GM11168 (cell line): ENCODE results near the gene TACC2.

Experiments used
- in situ Hi-C: fragments of 300-500 bp; cut with MboI; formaldehyde crosslinking; loops from one replicate; pipeline ENCODE4 v1.12.0; 2022; ENCODE audit warnings: low sequenced_read_pairs; ENCODE audit not compliant: unreplicated experiment

TACC2 gene

DNA sequence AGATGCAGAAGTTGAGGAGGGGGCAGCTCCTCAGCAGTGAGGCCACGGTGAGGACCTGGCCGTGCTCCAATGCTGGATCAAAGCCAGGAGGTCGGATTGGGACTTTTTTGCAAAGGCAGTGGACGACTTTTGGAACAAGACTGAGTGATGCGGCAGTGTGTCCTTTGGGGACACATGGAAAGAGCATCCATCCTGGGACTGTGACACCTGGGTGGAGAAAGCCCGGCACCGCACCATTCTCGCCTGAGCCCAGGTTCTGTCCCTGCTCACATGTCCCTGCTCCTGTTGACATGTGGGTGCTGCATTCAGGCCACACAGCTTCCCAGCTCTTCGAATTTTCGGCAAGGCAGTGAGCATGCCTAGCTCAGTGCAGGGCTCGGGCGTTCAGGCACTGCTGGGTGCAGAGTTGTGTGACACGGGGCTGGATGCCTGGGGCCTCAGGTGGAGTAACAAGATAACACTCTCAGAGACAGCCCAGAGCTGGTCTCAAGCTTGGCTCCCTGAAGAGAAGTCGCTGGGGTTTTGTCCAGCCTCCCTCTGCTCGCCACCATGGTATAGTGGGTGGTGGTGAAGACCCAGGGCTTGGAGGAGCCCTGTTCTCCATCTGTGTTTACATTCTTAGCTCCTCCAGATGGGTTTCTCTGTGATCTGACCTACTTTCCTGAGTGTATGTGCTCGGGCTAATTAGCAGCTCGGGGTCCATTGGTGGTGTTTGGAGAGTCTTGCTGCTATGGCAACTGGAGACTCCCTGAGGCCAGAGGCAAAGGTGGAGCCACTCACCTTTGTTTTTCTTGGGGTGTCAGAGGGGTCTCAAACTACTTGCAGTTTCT lies 170.4 kb downstream of the TACC2 start:
- in situ Hi-C loops = no loop called here

DNA sequence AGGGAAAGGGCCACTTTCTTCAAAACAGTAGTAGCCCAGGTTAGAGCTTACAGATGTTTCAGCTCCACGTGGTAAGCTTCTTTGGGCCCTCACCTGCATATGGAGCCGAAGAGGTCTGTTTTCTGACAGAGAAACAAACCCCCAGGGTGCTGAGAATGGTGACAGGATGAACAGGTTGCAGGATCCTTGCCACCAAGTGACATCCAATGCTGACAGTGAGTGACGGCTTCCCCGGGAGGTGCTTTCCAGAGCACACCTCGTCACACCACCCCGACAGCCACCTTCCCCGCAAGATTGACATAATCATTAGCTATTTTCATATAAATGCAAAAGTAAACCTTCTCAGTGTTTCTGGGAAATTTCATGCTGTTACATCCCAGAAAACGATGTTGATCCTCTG lies 172.8 kb downstream of the TACC2 start:
- in situ Hi-C loops = no loop called here

DNA sequence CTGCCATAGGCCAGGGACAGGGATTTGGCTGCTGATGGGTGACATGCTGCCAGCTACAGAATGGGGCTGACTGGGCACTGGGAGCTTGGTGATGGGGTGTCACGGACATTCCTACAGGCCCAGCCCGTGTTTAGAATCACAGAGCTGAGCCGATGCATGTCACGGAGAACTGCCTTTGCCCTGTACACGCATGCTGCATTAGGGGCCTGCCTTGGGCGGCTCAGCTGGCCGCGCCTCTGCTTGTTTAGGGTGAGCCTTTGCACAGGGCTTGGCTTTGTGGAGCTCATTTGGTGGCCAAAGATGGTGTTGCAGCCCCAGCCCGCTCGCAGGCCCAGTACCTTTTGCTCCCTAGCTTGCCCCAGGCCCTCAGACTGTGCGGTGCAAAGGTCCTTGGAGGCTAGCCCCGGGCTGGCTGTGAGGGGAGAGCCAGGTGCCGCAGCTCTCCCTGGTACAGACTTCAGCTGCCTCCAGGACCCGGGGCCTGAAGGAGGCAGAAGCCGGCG lies 173.8 kb downstream of the TACC2 start:
- in situ Hi-C loops = no loop called here

DNA sequence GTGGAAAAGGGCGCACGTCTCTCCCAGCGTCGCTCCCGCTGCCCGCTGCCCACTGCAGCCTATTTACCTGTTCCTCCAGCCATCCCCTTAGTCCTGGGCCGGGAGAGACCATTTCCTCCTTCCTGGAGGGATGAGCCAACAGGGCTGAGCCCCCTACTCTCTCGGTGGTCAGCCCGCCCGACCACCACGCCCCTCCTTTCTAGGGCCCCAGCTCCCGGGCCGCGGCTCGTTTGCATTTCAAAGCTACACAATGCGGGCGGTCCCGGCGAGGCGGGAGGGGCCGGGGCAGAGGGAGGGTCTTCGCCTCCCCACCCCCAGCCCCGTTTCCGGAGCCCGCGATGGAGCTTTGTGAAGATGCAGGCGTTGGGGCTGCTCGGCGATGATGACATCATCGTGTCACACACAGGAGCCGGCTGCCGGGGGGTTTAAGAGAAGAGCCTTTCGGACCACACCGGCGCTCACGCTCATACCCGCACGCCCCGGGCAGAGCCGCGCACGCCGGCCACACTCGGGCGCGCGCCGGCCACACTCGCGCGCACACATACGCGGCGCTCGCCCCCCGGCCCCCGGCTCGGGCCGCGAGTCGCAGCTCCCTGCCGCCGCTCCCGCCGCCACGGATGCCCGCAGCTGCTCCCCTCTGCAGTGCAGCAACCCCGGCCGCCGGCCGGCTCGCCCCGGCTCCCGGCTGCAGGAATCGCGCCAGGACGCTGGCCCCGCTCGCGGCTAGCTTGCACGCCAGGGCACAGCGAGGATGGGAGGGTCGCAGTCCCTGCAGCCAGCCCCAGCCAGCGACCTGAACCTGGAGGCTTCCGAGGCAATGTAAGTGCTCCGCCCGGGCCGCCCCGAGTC lies 174.4 kb downstream of the TACC2 start:
- in situ Hi-C loops = no loop called here

DNA sequence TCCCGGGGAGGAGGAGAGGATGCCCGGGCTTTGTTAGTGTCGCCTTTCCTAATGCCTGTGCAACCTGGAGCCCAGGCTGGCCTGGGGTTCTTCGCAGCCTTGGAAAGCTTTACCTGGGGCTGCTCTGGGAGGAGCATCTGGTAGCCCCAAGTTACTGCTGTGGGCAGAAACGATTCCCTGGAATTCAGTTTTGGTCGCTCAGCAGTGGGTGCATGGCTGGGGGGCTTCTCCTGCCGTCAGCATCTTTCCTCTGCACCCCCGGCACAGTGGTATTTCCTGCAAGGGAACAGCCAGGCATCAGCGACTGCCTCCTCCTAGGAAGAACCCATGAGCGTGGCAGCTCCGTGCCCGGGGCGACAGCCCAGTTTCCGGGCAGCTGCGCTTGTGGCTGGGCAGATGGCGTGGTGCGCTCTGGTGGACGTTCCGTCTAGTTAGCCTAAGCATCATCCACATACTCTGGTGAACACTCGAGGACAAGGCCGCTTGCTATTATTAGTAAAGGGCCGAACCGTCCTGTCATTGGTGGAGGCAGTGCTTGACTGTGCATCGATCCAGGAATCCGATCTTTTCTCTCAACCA lies 175.1 kb downstream of the TACC2 start:
- in situ Hi-C loops = no loop called here

DNA sequence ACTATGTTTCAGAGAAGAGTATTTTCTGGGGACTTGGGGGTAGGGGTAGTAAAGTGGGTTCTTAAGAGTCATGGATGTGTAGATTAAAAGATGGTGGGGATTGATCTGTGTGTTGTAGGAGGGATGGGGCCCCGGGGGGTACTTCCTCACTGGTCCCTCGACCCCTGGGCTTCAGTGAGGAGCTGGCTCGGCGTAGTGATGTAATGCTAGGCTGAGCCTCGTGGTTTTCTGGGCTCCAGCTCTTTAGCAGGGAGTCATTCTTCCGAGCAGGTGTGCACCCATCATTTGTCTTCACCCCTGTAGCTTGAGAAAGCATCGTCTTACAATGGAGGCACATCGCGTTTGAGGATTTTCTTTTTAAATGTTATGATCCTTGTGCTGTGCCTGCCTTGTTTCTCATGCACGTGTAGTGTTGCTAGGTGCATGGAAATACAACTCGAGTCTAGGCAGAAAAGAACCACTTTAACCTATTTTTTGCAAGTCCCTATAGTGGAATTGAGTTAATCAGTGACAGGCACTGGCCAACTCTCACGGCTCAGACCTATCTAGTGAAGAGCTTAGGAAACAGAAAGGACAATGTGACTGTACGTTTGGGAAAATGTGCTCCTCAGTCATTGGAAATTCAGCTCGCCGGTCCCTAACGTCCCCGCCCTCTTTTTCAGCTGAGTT lies 176.0 kb downstream of the TACC2 start:
- in situ Hi-C loops = no loop called here

DNA sequence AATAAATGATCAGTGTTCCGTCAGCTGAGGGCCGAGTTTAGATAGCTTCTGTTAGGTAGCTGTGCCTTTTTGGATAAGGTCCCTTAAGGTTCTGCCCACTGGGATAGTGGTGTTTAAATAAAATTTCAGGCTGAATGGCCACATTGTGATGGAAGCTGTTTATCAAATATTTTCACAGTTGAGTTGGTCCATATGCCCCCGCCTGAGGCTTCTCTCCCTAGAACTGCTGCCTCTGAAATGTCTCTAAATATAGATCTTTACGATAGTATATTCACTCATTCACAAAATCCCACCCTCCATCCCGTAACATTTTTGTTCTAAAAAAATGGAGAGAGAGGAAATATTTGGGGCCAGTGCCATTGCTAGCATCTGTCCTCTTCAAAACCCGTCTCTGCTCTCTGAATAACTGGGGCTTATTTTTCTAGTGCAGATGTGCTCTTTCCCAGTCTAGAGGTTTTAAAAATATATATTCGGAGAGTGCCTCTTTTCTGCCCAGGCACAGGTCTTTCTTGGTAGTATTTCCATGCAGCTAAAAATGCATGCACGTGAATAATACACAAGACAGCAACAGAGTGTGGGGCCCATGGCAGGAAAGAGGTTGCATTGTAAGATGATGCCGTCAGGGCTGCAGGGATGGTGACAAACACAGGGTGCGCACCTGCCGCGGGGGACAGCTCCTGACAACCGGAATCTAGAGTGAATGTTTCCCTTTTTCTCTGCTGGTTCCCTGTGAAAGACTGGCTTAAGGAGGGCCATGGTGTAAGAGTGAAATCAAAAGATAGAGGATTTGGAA lies 176.7 kb downstream of the TACC2 start:
- in situ Hi-C loops = no loop called here

DNA sequence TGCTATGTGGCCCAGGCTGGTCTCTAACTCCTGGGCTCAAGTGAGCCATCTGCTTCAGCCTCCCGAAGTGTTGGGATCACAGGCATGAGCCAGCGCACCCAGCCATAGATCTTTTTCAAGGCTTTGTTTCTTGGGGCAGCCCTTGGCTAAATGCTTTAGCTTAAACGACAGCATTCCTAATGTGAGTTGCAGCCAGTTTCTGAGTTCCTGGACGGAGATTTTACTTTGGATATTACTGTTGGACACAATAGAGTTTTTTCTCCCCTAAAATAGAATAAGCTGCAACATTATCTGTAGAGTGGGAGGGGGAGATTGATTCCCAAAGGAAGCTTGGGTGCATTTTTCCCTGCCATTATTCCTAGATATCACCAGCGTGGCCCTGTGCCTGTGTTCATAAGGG lies 179.1 kb downstream of the TACC2 start:
- in situ Hi-C loops = no loop called here

DNA sequence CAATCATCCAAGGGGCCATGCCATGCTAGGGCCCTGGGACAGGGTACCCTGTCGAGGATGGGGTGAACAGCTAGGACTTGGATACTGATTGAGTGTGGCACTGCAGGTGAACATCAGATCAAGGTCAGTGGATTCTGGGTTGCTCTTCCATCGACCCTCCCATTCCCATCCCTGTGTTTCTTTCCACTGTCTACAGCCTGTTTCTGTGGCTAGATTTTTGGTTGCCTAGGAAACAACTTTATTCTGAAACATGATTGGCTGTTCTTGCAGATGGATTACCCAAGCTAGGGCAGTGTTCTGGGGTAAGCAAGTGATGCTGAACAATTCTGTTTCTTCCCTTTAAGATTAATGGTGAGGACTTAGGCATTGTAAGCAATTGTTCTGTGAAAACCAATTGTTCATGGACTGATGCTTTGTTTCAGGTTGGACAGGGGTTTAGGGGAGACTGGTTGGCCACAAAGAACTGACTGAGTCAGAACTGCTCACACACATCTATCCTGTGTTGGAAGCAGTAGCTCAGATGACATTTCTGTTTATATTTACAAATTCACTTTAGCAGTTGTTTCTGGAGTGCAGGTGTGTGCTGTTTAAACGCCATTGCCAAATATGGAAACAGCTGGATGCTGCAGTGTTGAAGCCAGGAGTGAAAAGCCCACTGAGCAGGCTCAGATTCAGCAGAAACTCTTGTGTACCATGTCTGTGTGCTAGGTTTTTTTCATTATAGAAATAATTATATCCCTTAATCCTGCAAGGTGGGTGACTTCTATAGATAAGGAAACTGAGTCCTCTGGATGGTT lies 179.8 kb downstream of the TACC2 start:
- in situ Hi-C loops = no loop called here

DNA sequence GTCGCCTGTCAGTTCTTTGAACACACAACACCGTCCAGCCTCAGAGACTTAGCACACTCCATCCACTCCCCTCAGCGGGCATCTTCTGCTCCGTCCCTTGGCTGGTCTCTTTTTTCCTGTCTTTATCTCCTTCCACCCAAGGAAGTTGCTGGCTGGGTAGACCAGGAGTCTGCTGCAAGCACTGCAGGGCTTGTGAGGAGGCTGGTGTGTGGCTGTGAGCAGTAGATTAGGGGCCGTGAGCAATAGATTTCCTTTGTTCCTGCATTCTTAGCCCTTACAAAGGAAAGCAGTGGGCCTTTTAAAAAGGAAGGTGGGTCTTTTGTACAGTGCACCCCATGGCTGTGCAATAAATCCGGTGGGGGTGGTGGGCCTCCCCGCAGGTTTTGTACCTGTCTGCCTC lies 181.8 kb downstream of the TACC2 start:
- in situ Hi-C loops = no loop called here

DNA sequence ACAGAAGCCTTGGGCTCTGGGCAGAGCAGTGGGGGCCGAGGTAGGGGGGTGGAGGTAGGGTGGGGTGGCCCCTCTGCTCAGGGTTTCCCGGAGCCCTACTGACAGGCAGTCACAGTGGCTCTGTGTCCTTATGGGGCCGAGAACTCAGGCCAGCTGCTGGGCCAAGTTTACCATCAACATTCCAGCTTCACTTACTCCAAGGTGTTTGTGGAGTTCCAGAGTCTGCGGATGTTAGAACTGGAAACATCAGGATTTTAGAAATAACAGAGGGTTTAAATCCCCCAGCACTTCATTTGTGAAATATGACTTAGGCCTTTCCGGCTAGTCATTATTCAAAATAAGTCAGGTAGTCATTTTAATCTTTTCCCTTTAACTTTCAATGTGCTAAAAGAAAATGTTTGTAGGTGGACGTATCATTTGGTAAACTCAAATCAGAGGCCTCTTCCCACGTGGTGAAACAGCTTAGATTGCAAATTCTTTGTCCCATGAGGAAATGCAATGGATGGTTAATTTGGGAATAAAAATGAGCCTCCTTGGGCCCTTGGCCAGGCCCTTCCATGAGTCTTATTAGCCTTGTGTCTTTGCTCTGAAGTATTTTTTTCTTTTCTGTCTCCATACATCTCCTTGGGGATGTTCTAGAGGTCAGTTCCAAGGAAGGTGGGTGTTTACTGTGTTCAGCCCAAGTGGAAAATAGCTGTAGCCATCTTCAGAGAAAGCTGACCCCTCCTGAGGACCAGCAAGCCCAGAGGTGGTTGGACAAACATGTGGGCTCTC lies 182.5 kb downstream of the TACC2 start:
- in situ Hi-C loops = no loop called here

DNA sequence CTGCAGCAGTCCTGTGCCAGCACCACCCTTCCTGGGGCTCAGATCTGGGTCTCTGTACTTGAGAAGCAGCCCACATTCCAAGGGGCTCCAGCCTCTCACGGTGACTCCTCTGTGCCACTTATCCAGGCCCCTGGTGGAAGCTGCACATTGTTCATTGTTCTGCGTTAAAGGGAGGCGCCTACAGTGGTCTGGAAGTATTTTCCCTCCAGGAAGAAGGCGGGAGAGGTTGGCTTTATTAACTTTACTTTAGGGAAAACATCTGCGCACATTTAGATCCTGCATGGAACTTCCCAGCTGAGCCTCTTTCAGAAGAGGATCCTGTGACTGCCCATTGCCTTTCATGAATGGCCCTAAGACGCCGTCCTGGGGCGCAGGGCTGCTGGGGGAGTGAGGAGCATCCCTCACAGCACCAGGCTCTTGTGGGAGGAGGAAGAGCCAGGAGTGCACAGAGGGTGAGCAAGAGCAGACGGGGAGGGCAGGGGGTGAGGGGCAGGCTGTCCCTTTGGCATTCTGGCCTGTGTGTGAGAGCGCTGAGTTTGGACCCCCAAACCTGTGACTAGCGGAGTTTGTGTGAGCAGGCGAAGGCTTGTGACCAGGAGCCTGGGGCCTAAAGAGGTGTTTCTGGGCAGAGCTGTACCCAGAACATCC lies 183.5 kb downstream of the TACC2 start:
- in situ Hi-C loops = no loop called here

DNA sequence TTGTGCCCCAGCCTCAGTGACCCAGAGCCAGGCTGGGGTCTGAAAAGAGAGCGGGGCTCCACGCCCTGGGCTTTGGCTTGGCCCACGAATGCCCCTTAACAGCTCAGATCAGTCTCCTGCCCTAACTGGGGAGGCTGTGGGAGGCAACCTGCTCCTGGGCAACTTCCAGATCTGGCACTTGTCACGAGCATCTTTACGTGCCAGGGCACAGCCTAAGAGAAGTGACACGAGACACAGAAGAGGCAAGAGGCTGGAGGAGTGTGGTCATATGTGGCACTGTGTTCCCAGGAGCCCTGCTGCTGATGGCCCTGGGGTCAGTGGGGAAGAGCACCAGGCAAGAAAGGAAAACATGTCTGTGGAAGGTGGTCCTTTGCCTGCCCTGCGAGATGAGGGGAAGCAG lies 184.4 kb downstream of the TACC2 start:
- in situ Hi-C loops = no loop called here

DNA sequence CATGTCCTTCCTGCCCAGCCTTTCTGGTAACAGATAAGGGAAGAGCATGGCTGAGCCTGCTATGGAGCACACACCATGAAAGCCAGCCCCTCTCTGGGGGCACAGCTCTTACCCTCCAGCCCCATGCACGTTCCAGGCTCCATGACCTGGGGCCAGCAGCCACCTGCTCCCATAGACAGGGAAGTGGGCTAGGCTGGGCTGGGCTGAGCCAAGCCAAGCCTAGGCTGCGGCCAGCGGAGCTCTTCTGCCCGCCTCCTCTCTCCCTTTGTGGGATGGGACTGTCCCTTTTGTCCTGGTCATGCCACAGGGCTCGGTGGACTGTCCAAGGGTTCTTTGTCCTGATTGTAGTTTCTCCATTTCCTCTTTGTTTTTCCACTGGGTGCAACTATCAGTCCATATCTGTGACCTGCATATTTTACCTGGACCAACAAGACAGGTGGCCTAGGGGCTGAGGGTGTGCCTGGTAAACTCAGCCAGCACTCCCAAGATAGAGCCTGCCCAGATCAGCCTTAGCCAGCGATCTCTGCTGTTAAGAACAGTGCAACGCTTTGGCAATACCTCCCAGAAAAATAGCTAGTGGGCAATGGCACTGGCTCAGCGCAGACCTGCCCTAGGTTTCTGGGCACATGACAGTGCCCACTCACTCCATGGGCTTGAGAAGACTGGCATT lies 184.9 kb downstream of the TACC2 start:
- in situ Hi-C loops = no loop called here

DNA sequence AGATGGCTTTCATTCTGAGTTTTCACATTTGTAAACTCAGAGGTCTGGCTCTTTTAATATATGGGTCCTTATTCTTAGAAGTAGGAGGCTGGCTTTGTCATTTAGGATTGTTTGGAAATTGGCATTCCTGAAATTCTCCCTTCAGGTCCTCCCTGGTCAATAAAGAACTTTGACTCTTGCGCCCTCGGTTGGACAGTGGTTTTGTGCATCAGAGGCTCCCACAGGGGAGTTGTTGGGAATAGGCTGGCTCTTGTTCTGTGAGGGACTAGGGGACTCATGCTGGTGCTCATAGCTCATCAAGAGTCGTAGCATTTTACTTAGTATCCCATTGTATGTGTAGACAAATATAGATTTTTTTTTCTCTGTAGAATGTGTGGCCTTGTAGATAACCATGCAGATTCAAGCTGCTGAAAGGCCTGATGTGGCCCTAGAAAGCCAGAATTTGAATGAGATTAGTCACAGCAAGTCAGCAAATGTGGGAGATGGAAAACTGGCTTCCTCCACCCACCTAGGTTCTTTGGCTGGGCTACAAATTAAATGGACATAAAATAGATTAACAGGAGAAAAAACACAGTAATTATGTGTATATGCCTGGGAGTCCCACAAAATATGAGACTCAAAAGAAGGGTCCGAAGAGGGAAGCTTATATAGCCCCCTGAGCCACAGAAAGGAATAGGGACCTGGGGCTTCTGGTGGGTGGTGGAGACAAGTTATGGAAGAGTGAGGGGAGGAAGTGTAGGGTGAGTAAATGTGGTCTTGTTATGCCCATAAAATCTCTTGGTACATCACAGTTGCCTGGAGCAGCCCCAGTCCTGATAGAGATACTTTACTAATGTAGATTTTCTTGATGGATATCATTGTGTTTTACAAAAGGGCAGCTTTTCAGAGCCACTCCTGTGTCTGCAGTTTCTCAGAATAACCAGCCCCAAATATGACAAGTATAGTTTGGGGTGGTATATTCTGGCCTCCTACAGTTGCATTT lies 187.6 kb downstream of the TACC2 start:
- in situ Hi-C loops = no loop called here

DNA sequence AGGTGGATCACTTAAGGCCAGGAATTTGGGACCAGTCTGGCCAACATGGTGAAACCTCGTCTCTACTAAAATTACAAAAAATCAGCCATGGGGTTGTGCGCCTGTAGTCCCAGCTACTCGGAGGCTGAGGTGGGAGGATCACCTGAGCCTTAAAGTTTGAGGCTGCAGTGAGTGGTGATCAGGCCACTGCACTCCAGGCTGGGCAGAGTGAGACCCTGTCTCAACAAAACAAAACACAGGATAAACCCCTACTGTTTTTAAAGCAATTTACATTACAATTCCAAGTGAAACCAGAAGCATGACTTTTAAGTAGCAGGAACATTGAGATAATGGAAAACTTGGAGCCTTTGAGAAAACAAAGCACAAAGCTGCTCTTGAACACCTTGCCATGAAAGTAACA lies 189.7 kb downstream of the TACC2 start:
- in situ Hi-C loops = no loop called here
